ENCODE measurements around the gene NFASC.

The NFASC gene

DNA sequence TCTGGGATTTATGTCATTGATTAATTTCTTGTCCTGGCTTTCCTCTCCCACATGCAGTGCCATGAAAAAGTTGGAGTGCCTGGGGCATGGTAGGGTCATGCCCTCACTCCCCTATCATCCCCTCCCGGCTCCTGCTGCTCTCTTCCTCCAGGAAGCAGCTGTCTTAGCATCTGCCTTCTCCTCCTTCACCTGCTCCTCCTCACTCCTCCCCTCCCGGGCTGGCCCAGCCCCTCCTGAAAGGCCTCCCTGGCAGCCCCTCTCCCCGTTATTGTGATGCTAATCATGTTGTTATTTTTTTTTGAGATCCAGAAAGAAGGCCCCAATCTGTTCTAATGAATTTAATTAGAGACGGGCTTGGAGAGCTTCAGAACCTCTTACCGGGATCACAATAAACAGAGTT is 36.3 kb upstream of the NFASC start:
- TF ChIP-seq SIN3A (IDR thresholded peaks at IDR 0.05; ENCODE audit: borderline replicate concordance, insufficient read depth, low read length), result no peak

- TF ChIP-seq TAF1 (IDR thresholded peaks at IDR 0.05; ENCODE audit: borderline replicate concordance, insufficient read depth, low read length), result no peak
Measured at GRCh38 chr1:204834752-204835151, 35.9 kb upstream of the NFASC start.

GRCh38 chr1:204835737-204836136 is 34.9 kb upstream of the NFASC start:
- no peak for TF ChIP-seq SIN3A (IDR thresholded peaks at IDR 0.05; ENCODE audit: borderline replicate concordance, insufficient read depth, low read length)
- no peak for TF ChIP-seq FOXP2 (optimal IDR thresholded peaks at IDR 0.05; ENCODE audit: borderline replicate concordance, extremely low read depth, extremely low read length, insufficient read depth)
- no peak for TF ChIP-seq POLR2AphosphoS5 (IDR thresholded peaks at IDR 0.05; ENCODE audit: low read depth, low read length)
- TF ChIP-seq TAF1 (IDR thresholded peaks at IDR 0.05; ENCODE audit: borderline replicate concordance, insufficient read depth, low read length), result no peak
- TF ChIP-seq, protein P1, sequence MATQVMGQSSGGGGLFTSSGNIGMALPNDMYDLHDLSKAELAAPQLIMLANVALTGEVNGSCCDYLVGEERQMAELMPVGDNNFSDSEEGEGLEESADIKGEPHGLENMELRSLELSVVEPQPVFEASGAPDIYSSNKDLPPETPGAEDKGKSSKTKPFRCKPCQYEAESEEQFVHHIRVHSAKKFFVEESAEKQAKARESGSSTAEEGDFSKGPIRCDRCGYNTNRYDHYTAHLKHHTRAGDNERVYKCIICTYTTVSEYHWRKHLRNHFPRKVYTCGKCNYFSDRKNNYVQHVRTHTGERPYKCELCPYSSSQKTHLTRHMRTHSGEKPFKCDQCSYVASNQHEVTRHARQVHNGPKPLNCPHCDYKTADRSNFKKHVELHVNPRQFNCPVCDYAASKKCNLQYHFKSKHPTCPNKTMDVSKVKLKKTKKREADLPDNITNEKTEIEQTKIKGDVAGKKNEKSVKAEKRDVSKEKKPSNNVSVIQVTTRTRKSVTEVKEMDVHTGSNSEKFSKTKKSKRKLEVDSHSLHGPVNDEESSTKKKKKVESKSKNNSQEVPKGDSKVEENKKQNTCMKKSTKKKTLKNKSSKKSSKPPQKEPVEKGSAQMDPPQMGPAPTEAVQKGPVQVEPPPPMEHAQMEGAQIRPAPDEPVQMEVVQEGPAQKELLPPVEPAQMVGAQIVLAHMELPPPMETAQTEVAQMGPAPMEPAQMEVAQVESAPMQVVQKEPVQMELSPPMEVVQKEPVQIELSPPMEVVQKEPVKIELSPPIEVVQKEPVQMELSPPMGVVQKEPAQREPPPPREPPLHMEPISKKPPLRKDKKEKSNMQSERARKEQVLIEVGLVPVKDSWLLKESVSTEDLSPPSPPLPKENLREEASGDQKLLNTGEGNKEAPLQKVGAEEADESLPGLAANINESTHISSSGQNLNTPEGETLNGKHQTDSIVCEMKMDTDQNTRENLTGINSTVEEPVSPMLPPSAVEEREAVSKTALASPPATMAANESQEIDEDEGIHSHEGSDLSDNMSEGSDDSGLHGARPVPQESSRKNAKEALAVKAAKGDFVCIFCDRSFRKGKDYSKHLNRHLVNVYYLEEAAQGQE (IDR thresholded peaks at IDR 0.05; ENCODE audit: insufficient read depth in 1 of 2, low read depth in 2 of 2, low read length in 2 of 2), result no peak

DNA sequence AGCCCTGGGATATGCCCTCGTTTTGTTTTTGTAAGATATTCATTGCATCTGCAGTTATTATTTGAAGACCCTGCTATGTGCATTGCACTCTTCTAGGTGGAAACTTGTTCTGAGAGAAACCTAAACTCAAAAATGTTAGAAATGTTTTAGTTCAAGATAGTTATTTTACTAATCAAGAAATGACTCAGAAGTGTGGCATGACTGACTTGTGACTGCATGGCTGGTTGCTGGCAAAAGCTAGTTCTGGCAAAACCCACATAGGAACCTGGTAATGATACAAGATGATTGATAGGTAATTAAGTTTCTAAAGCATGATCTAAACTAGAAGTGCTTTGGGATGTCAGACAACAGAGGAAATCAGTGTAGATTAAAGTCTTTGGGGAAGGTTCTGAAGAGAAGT is 33.8 kb upstream of the NFASC start:
- TF ChIP-seq FOXP2 (optimal IDR thresholded peaks at IDR 0.05; ENCODE audit: borderline replicate concordance, extremely low read depth, extremely low read length, insufficient read depth) (no peak), POLR2AphosphoS5 (IDR thresholded peaks at IDR 0.05; ENCODE audit: low read depth, low read length) (no peak), TAF1 (IDR thresholded peaks at IDR 0.05; ENCODE audit: borderline replicate concordance, insufficient read depth, low read length) (no peak), SIN3A (IDR thresholded peaks at IDR 0.05; ENCODE audit: borderline replicate concordance, insufficient read depth, low read length) (no peak)
- TF ChIP-seq, protein P1 (IDR thresholded peaks at IDR 0.05; ENCODE audit: insufficient read depth in 1 of 2, low read depth in 2 of 2, low read length in 2 of 2), result no peak

GRCh38 chr1:204837440-204838084 is 33.1 kb upstream of the NFASC start:
- TF ChIP-seq, protein P1 (IDR thresholded peaks at IDR 0.05; ENCODE audit: insufficient read depth in 1 of 2, low read depth in 2 of 2, low read length in 2 of 2), result peak; percentile 92 to 97
- TF ChIP-seq POLR2AphosphoS5 (IDR thresholded peaks at IDR 0.05; ENCODE audit: low read depth, low read length) (no peak), FOXP2 (optimal IDR thresholded peaks at IDR 0.05; ENCODE audit: borderline replicate concordance, extremely low read depth, extremely low read length, insufficient read depth) (no peak)

- TF ChIP-seq, protein P1 (IDR thresholded peaks at IDR 0.05; ENCODE audit: insufficient read depth in 1 of 2, low read depth in 2 of 2, low read length in 2 of 2), result no peak
- TF ChIP-seq POLR2AphosphoS5 (IDR thresholded peaks at IDR 0.05; ENCODE audit: low read depth, low read length) (no peak), FOXP2 (optimal IDR thresholded peaks at IDR 0.05; ENCODE audit: borderline replicate concordance, extremely low read depth, extremely low read length, insufficient read depth) (no peak), TAF1 (IDR thresholded peaks at IDR 0.05; ENCODE audit: borderline replicate concordance, insufficient read depth, low read length) (no peak), SIN3A (IDR thresholded peaks at IDR 0.05; ENCODE audit: borderline replicate concordance, insufficient read depth, low read length) (no peak)
Measured at GRCh38 chr1:204841316-204841715, 29.3 kb upstream of the NFASC start.
